ENCODE data around the gene CEP162. TPM values are rescaled to one million over a fixed set of nuclear protein-coding genes. Genes with fewer than 3 reads are reported as not detected.
"Not testable (repeated sequence)": the region's sequence is repeated elsewhere in the genome, so short reads cannot be mapped to it uniquely, and the experiment has no call there.

CEP162 gene
- total RNA-seq, 1 experiment from 2014 or later, result 2.3 TPM

GRCh38 chr6:84086056-84086455 lies 141.4 kb downstream of the CEP162 start:
- Histone ChIP-seq H3K9ac (ENCODE audit: low read length) (no peak overlapping the region), H3K4me2 (ENCODE audit: low read length) (no peak overlapping the region), H4K20me1 (ENCODE audit: low read length) (no peaks in the 10 kb centered on the region), H3F3A (ENCODE audit: low read length, unreplicated experiment) (no peaks in the 10 kb centered on the region), H3K36me3 (ENCODE audit: low read depth, low read length) (no peaks in the 10 kb centered on the region), H2AFZ (ENCODE audit: low read length) (no peak overlapping the region), H3K4me3 (ENCODE audit: low read length) (no peak overlapping the region), H3K9me2 (replicated peaks; ENCODE audit: low read length) (no peaks in the 10 kb centered on the region), H3K9me3 (ENCODE audit: low read length) (no peaks in the 10 kb centered on the region), H3K27me3 (ENCODE audit: low read length) (no peaks in the 10 kb centered on the region), H3K27ac (ENCODE audit: low read length) (no peak overlapping the region), H3K79me2 (ENCODE audit: low read length) (no peaks in the 10 kb centered on the region), H3K4me1 (ENCODE audit: insufficient read depth, low read length) (no peaks in the 10 kb centered on the region)
- ATAC-seq, result no peak
- BruUV-seq (replicated peaks), result no TSS peak
- ChIA-PET POLR2A (ENCODE audit: unreplicated experiment) (no interaction called here), CTCF (no interaction called here)
- no peak for DNase-seq
- TF ChIP-seq EZH2phosphoT487 (IDR thresholded peaks at IDR 0.05; ENCODE audit: borderline replicate concordance, low read length), result no peak
- TF ChIP-seq EZH2 (IDR thresholded peaks at IDR 0.05; ENCODE audit: low read length, unreplicated experiment), result no peak
- TF ChIP-seq CTCF (conservative IDR thresholded peaks at IDR 0.05; ENCODE audit: low read depth, low read length), result no peak
- intact Hi-C loops (cut with micrococcal nuclease), result no loop called here

- H3K79me2 ChIP-seq (ENCODE audit: low read length); CTCF ChIA-PET; DNase-seq; H2AFZ ChIP-seq (ENCODE audit: low read length); H3K4me3 ChIP-seq (ENCODE audit: low read length); BruUV-seq (replicated peaks); H3K27me3 ChIP-seq (ENCODE audit: low read length); POLR2A ChIA-PET (ENCODE audit: unreplicated experiment); H3K9me3 ChIP-seq (ENCODE audit: low read length); H3K36me3 ChIP-seq (ENCODE audit: low read depth, low read length); H3K9me2 ChIP-seq (replicated peaks; ENCODE audit: low read length); H3K4me2 ChIP-seq (ENCODE audit: low read length); H3F3A ChIP-seq (ENCODE audit: low read length, unreplicated experiment); H3K4me1 ChIP-seq (ENCODE audit: insufficient read depth, low read length); H4K20me1 ChIP-seq (ENCODE audit: low read length); intact Hi-C loops (cut with micrococcal nuclease); H3K27ac ChIP-seq (ENCODE audit: low read length); H3K9ac ChIP-seq (ENCODE audit: low read length); ATAC-seq: not testable (repeated sequence)
These were observed 142.7 kb downstream of the CEP162 start for GRCh38 chr6:84084705-84085104.

- BruUV-seq (replicated peaks), result no TSS peak
- ATAC-seq, result no peak
These were observed 144.7 kb downstream of the CEP162 start for GRCh38 chr6:84082689-84083265.

More at GRCh38 chr6:84082689-84083265, 144.7 kb downstream of the CEP162 start:
- Histone ChIP-seq H3K9me3 (ENCODE audit: low read length) (no peaks in the 10 kb centered on the region), H3K4me3 (ENCODE audit: low read length) (no peak overlapping the region), H4K20me1 (ENCODE audit: low read length) (no peaks in the 10 kb centered on the region), H3K9me2 (replicated peaks; ENCODE audit: low read length) (no peaks in the 10 kb centered on the region), H3F3A (ENCODE audit: low read length, unreplicated experiment) (no peaks in the 10 kb centered on the region), H2AFZ (ENCODE audit: low read length) (no peak overlapping the region), H3K27me3 (ENCODE audit: low read length) (no peaks in the 10 kb centered on the region), H3K36me3 (ENCODE audit: low read depth, low read length) (no peaks in the 10 kb centered on the region), H3K9ac (ENCODE audit: low read length) (no peak overlapping the region), H3K4me2 (ENCODE audit: low read length) (no peak overlapping the region), H3K79me2 (ENCODE audit: low read length) (no peaks in the 10 kb centered on the region), H3K27ac (ENCODE audit: low read length) (no peak overlapping the region), H3K4me1 (ENCODE audit: insufficient read depth, low read length) (no peaks in the 10 kb centered on the region)
- intact Hi-C loops (cut with micrococcal nuclease), result no loop called here
- ChIA-PET CTCF (no interaction called here), POLR2A (ENCODE audit: unreplicated experiment) (no interaction called here)
- no peak for TF ChIP-seq CTCF (conservative IDR thresholded peaks at IDR 0.05; ENCODE audit: low read depth, low read length)
- DNase-seq, result no peak

All from PC-3 (cell line).